Suprapubic skin (tissue), 4 donors: Measurements from ENCODE around the gene LARP4B. TPM values are rescaled to one million over a fixed set of nuclear protein-coding genes. Genes with fewer than 3 reads are reported as not detected.

Source experiments
- DNase-seq, 2 donors: peaks; one replicate each; pipeline ENCODE4 v3.0.0-alpha.2; 2019; ENCODE audit warnings: low spot score in 2 of 2
- H3K27ac ChIP-seq: fragments of 200-600 bp; sonication (generic); one replicate; pipeline ENCODE4 v1.5.1; 2019
- H3K27me3 ChIP-seq: fragments of 200-600 bp; sonication (generic); one replicate; pipeline ENCODE4 v1.5.1; 2019
- H3K36me3 ChIP-seq: fragments of 200-600 bp; sonication (generic); one replicate; pipeline ENCODE4 v1.5.1; 2019
- H3K4me1 ChIP-seq: fragments of 200-600 bp; sonication (generic); one replicate; pipeline ENCODE4 v1.5.1; 2019
- H3K4me3 ChIP-seq: fragments of 200-600 bp; sonication (generic); one replicate; pipeline ENCODE4 v1.5.1; 2019; ENCODE audit warnings: mild to moderate bottlenecking
- H3K9me3 ChIP-seq: fragments of 200-600 bp; sonication (generic); one replicate; pipeline ENCODE4 v1.5.1; 2019
- CTCF ChIP-seq, 2 donors: fragments of 200-600 bp in 1 of 2; fragments of 450-650 bp in 1 of 2; sonication (generic) in 1 of 2; IDR thresholded peaks; one replicate each; pipeline ENCODE4 v1.5.1; 2016 to 2019; ENCODE audit warnings: antibody characterized with exemption in 2 of 2, mild to moderate bottlenecking in 1 of 2, moderate library complexity in 1 of 2
- EP300 ChIP-seq: sonication (generic); formaldehyde crosslinking; IDR thresholded peaks from one replicate; pipeline ENCODE4 v1.6.1; 2017; ENCODE audit warnings: antibody characterized with exemption
- POLR2A ChIP-seq, 2 donors: fragments of 450-650 bp; IDR thresholded peaks; one replicate each; pipeline ENCODE4 v1.6.1; 2017; ENCODE audit warnings: antibody characterized with exemption in 2 of 2, mild to moderate bottlenecking in 2 of 2, moderate library complexity in 2 of 2
- POLR2AphosphoS5 ChIP-seq, 3 donors: sonication (generic); formaldehyde crosslinking; IDR thresholded peaks; one replicate each; pipeline ENCODE4 v1.6.1; 2017; ENCODE audit warnings: antibody characterized with exemption in 3 of 3
- WGBS: methylation state at CpG from one replicate; pipeline ENCODE4 v1.1.5; 2018; 5-methylcytosine and 5-hydroxymethylcytosine counted together
- total RNA-seq, 4 donors: library from RNA; depleted of rRNA; stranded (reverse); fragments of >200 nt; gene quantifications; one replicate each; pipeline ENCODE4 v1.1.0, GENCODE V29; 2016

LARP4B gene
- total RNA-seq, 4 donors from 2014 or later, result 53.5 to 100 (median 69.7) TPM

- H3K36me3 ChIP-seq, result no peaks in the 10 kb centered on the region
- H3K4me1 ChIP-seq, result peaks cover 33% of the 10 kb centered on the region
- 90% methylated on average over 22 of the region's 28 CpGs for whole genome bisulfite sequencing
- peak overlapping the region; percentile 98 for H3K27ac ChIP-seq
- TF ChIP-seq CTCF (IDR thresholded peaks at IDR 0.05) (no peak), POLR2AphosphoS5 (IDR thresholded peaks at IDR 0.05) (no peak), EP300 (no peak), POLR2A (IDR thresholded peaks at IDR 0.05) (no peak)
- peak overlapping the region; percentile 87 for H3K4me3 ChIP-seq
- H3K27me3 ChIP-seq, result no peaks in the 10 kb centered on the region
- DNase-seq, result peak in 1 of 2 donors; percentile 75
- H3K9me3 ChIP-seq, result no peaks in the 10 kb centered on the region
Measured at GRCh38 chr10:932589-932988, 1.1 kb upstream of the LARP4B start.

GRCh38 chr10:930625-931325 lies 730 bp downstream of the LARP4B start:
- Histone ChIP-seq H3K27ac (peak overlapping the region; percentile 98), H3K4me1 (peaks cover 47% of the 10 kb centered on the region), H3K36me3 (peaks cover 5% of the 10 kb centered on the region), H3K9me3 (no peaks in the 10 kb centered on the region), H3K27me3 (no peaks in the 10 kb centered on the region), H3K4me3 (peak overlapping the region; percentile 87)
- DNase-seq, result peak; percentile 74 to 83
- no peak for TF ChIP-seq POLR2AphosphoS5 (IDR thresholded peaks at IDR 0.05)
- peak in 1 of 2 donors; percentile 37 for TF ChIP-seq POLR2A (IDR thresholded peaks at IDR 0.05)
- no peak for TF ChIP-seq CTCF (IDR thresholded peaks at IDR 0.05)
- no peak for TF ChIP-seq EP300
- WGBS, result 2% methylated on average over 46 of the region's 63 CpGs

GRCh38 chr10:929960-930624 lies 1.4 kb downstream of the LARP4B start:
- no peaks in the 10 kb centered on the region for H3K27me3 ChIP-seq
- TF ChIP-seq POLR2AphosphoS5 (IDR thresholded peaks at IDR 0.05), result no peak
- TF ChIP-seq POLR2A (IDR thresholded peaks at IDR 0.05), result no peak
- TF ChIP-seq EP300, result no peak
- no peak for TF ChIP-seq CTCF (IDR thresholded peaks at IDR 0.05)
- DNase-seq, result no peak
- peaks cover 5% of the 10 kb centered on the region for H3K36me3 ChIP-seq
- 7% methylated on average over 14 of the region's 14 CpGs for WGBS
- H3K27ac ChIP-seq, result peak overlapping the region; percentile 98
- H3K4me3 ChIP-seq, result peak overlapping the region; percentile 87
- H3K4me1 ChIP-seq, result peaks cover 52% of the 10 kb centered on the region
- no peaks in the 10 kb centered on the region for H3K9me3 ChIP-seq

- no peak overlapping the region for H3K27ac ChIP-seq
Measured at GRCh38 chr10:927131-927530, 4.4 kb downstream of the LARP4B start.

More at GRCh38 chr10:927131-927530, 4.4 kb downstream of the LARP4B start:
- DNase-seq, result no peak
- no peaks in the 10 kb centered on the region for H3K27me3 ChIP-seq
- H3K9me3 ChIP-seq, result no peaks in the 10 kb centered on the region
- no peak overlapping the region for H3K4me3 ChIP-seq
- H3K36me3 ChIP-seq, result peaks cover 7% of the 10 kb centered on the region
- 62% methylated on average over 2 of the region's 2 CpGs for WGBS
- TF ChIP-seq CTCF (IDR thresholded peaks at IDR 0.05) (no peak), POLR2AphosphoS5 (IDR thresholded peaks at IDR 0.05) (no peak), EP300 (no peak), POLR2A (IDR thresholded peaks at IDR 0.05) (no peak)
- H3K4me1 ChIP-seq, result peaks cover 43% of the 10 kb centered on the region
